HFFc6 (cell line): ENCODE measurements around the gene GPR101. TPM values are rescaled to one million over a fixed set of nuclear protein-coding genes. Genes with fewer than 3 reads are reported as not detected.
A peak's percentile ranks its signal among the peaks of the same experiment; 100 is the strongest.

ENCODE experiments used
- DNase-seq: peaks from one replicate; pipeline ENCODE4 v3.0.0-alpha.2; 2018
- H3K27ac Mint-ChIP-seq: 2 replicates; pipeline ENCODE4 v1.8.0; 2020; ENCODE audit warnings: mild to moderate bottlenecking, mixed read lengths
- H3K27me3 Mint-ChIP-seq: 2 replicates; pipeline ENCODE4 v1.8.0; 2021; ENCODE audit warnings: mild to moderate bottlenecking, moderate library complexity, mixed read lengths; ENCODE audit not compliant: insufficient read depth
- H3K36me3 Mint-ChIP-seq: 2 replicates; pipeline ENCODE4 v1.8.0; 2021; ENCODE audit warnings: low read depth, mixed read lengths
- H3K4me1 Mint-ChIP-seq: 2 replicates; pipeline ENCODE4 v1.8.0; 2020; ENCODE audit warnings: low read depth, mixed read lengths
- H3K4me3 Mint-ChIP-seq: 2 replicates; pipeline ENCODE4 v1.8.0; 2020; ENCODE audit warnings: mild to moderate bottlenecking, moderate library complexity, mixed read lengths
- H3K9me3 Mint-ChIP-seq: 2 replicates; pipeline ENCODE4 v1.8.0; 2020; ENCODE audit warnings: mild to moderate bottlenecking, mixed read lengths
- total RNA-seq, 6 experiments: library from RNA; stranded (reverse); fragmentation: NEBNext Ultra II Directional; extraction: Animal tissue kit (Norgen Biotek cat#: 25700); gene quantifications; 2 replicates in 1 of 6; 3 replicates in 5 of 6; pipeline ENCODE4 v1.2.3, GENCODE V29; 2021
- TF ChIP-seq, protein P1 (sequence below): fragments of 200-600 bp; sonication (generic); IDR thresholded peaks from 2 replicates; pipeline ENCODE4 v1.5.0; 2021; ENCODE audit warnings: antibody characterized with exemption, mild to moderate bottlenecking

Gene GPR101
- total RNA-seq, 6 experiments from 2014 or later, result not detected

DNA sequence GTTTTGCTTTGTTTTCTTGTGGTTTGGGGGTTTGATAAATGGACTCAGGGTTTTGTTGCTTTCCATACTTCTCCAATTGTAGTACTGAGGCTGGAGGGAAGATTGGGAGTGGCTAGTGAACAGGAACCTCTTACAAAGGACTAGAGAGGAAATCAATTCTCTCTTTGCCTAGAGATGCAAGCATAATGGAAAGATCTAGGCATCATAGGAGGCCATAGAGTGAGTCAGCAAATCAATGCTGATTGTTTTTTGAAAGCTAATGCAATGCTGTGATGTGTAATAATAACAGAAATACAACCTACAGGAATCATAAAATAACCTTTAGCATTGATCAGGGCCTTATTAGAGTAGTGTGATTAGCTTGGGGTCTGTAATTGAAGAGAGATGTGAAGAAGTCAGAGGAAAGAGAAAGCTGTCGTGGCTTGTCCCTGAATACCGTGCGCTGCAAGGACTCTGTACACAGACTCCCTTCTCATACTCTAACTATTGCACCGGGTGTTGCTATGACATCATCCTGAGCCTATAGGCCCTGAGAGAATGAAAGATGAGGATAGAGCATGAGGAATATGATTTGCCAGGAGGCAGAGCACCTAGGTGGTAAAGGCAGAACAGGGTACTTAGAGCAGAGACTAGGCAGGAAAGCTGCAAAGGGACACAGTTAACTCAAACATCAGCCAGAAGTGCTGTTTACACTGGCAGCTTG lies 29.3 kb upstream of the GPR101 start:
- H3K36me3 Mint-ChIP-seq, result no peaks in the 10 kb centered on the region
- DNase-seq, result no peak
- no peaks in the 10 kb centered on the region for H3K9me3 Mint-ChIP-seq
- no peak overlapping the region for H3K4me3 Mint-ChIP-seq
- H3K27me3 Mint-ChIP-seq, result peaks cover 2% of the 10 kb centered on the region
- no peaks in the 10 kb centered on the region for H3K4me1 Mint-ChIP-seq
- no peak overlapping the region for H3K27ac Mint-ChIP-seq
- TF ChIP-seq, protein P1, sequence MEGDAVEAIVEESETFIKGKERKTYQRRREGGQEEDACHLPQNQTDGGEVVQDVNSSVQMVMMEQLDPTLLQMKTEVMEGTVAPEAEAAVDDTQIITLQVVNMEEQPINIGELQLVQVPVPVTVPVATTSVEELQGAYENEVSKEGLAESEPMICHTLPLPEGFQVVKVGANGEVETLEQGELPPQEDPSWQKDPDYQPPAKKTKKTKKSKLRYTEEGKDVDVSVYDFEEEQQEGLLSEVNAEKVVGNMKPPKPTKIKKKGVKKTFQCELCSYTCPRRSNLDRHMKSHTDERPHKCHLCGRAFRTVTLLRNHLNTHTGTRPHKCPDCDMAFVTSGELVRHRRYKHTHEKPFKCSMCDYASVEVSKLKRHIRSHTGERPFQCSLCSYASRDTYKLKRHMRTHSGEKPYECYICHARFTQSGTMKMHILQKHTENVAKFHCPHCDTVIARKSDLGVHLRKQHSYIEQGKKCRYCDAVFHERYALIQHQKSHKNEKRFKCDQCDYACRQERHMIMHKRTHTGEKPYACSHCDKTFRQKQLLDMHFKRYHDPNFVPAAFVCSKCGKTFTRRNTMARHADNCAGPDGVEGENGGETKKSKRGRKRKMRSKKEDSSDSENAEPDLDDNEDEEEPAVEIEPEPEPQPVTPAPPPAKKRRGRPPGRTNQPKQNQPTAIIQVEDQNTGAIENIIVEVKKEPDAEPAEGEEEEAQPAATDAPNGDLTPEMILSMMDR, result no peak

DNA sequence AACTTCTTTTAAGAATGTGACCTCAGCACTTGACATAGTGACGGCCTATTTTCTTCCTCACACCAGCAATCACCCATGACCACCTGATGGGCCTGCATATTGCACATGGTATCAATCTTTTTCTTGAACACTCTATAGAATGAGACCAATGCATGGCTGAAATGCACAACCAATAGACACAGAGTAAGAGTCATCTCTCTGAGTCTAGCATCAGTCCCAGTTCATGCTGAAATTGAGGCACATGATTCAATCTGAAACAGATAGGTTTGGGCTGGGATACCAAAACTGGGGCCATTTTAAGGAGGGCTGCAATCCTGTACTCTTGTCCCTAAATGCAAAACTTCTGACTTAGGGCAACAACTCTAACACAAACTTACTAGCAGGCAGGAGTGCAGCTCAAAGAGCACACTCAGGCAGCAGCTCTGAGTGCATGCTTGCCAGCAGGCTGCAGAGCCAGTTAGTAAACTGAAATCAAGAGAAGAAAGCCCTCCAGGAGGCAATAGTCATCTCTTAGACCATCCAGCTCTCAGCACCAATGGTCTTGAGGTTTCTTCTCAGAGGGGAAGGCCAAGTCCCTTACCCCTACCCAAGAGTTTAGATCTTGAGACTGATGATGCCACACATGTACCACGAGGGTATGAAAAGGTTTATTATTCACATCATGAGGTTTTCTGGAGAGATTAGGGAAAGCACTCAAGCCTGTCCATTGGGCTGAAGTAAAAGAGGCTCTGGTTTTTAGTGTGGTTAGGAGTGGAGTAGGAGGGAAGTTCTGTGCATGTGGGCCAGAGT lies 24.7 kb upstream of the GPR101 start:
- Mint-ChIP-seq H3K4me3 (no peak overlapping the region), H3K27me3 (peaks cover 5% of the 10 kb centered on the region), H3K4me1 (no peaks in the 10 kb centered on the region), H3K36me3 (no peaks in the 10 kb centered on the region), H3K9me3 (no peaks in the 10 kb centered on the region), H3K27ac (no peak overlapping the region)
- TF ChIP-seq, protein P1, result no peak
- DNase-seq, result no peak

DNA sequence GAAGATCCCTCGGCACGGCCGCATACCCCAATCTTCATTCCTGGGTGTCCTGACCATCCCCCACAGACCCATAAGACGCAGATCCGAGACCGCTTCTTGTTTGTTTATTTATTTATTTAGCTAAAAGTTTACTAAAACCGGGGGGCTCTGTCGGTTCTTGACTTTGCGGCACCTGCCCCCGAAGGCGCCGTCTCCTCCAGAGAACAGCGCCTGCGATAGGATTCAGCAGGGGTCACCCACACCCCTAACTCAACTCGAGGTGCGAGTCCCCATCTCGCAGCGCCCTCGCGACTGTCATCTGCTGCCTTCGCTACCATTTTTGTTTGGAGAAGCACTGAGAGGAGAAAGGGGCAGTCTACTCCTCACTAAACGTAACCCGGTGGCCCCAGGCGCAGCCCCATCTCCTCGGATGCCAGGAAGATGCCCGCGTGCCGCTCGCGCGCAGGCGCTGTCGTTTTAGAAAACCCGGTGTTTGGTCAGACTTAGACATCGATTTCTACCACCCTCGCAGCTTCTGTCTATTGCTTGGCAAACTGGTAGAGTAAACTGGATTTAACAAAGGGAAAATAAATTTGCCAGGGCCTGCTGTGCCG lies 18.9 kb upstream of the GPR101 start:
- no peaks in the 10 kb centered on the region for H3K36me3 Mint-ChIP-seq
- H3K4me3 Mint-ChIP-seq, result peak overlapping the region; percentile 87
- no peak for DNase-seq
- H3K9me3 Mint-ChIP-seq, result no peaks in the 10 kb centered on the region
- peaks cover 10% of the 10 kb centered on the region for H3K4me1 Mint-ChIP-seq
- TF ChIP-seq, protein P1, result peak; percentile 43; the same call in 1 of the 2 replicates
- H3K27me3 Mint-ChIP-seq, result peaks cover 4% of the 10 kb centered on the region
- no peak overlapping the region for H3K27ac Mint-ChIP-seq

DNA sequence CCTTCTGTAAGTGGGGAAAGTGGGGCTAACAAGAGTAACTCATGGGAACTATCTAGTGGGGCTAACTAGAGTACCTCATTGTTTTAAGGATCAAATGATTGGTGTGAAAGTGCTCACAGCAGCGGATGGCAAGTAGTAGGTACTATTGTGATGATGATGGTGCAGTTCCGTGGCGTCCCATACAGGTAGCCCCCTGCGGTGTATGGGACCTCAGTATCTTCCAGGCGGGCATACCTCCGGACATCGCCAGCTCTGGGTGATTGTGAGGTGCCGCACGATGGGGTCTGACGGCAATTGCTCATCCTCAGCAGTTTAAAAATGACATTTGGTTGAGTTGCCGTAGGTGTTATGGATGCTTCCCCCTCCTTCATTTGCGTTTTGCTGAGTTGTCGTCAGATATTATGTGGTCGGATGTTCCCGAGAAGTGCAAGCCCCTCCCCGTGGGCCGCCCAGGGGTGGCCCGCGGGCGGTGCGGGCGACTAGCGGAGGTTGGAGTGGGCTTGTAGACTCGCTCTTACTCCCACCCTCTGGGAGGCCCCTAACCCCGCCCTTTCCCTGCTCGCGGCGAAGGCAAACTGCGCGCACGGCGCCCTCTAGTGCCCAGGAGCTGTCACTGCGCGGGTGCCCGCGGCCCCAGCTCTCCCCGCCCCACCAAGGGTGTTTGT lies 18.3 kb upstream of the GPR101 start:
- Mint-ChIP-seq H3K27ac (no peak overlapping the region), H3K27me3 (peaks cover 4% of the 10 kb centered on the region), H3K36me3 (no peaks in the 10 kb centered on the region), H3K4me1 (peaks cover 10% of the 10 kb centered on the region), H3K9me3 (no peaks in the 10 kb centered on the region), H3K4me3 (peak overlapping the region; percentile 87)
- peak; percentile 4 for DNase-seq
- TF ChIP-seq, protein P1, result peak; percentile 85

DNA sequence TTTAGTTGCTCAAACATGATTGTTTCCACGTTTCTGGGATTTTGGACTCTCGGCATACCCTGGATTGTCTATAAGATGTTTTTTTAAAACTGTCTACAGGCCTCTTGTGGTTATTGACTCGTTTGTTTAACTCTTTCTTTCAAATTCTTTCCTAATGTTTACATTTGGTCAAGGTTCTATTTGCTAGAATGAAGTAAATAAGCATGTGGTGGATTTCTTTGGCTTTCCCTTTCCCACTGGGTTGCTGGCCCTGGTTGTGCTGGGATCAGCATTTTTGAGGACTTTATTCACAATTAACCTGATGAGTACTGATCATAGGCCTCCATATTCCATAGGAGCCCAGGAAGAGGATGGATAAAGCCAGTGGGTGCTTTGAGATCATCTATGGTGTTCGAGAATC lies 11.1 kb upstream of the GPR101 start:
- TF ChIP-seq, protein P1, result no peak
- H3K36me3 Mint-ChIP-seq, result no peaks in the 10 kb centered on the region
- no peaks in the 10 kb centered on the region for H3K9me3 Mint-ChIP-seq
- no peak overlapping the region for H3K27ac Mint-ChIP-seq
- DNase-seq, result no peak
- H3K27me3 Mint-ChIP-seq, result no peaks in the 10 kb centered on the region; the same call in 1 of the 2 replicates
- no peak overlapping the region for H3K4me3 Mint-ChIP-seq
- no peaks in the 10 kb centered on the region for H3K4me1 Mint-ChIP-seq
